GM21423 (cell line): ENCODE data around the gene GRM7.

Source experiments
- ATAC-seq: cut with Tn5 transposase; IDR thresholded peaks from one replicate; pipeline ENCODE4 v1.9.1; 2021; ENCODE audit warnings: mild to moderate bottlenecking, moderate library complexity; ENCODE audit not compliant: unreplicated experiment

The GRM7 gene

GRCh38 chr3:7759630-7760029 is 898.7 kb downstream of the GRM7 start:
- ATAC-seq, result no peak

DNA sequence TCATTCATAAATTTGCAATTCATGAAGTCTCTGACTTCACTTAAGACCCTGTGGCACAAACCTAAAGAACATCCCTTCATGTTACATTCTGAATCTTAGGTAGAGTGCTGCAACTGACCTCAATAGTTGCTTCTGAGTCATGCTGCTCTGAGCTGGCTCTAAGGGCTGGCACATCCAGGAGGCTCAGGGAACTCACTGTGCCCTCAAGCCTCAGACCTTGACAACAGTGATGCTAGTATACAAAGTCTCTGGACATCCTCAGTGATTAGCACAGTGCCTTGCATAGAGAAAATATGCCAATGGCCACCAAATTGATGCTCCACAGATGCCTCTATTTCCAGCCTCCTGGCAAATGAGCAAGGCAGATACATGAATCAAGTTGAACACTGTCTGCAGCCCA is 899.8 kb downstream of the GRM7 start:
- ATAC-seq, result no peak

DNA sequence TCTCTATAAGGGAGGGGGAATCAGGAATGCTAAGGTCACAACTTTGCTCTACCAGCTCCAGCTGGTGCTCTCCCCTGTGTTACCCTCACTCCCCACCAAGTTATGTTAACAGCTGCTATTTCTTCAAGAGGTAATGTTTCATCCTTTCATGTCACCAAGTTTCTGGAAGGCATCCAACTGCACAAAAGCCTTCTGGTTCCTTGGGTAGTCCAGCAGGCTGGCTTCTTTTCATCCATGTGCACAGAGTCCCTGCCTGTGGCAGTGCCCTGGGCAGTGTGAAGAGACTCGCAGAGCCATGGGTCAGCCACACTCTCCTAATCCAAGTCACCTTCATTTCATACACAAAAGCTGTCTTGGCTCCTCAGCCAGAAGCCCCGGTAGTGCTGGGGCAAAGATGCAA is 903.2 kb downstream of the GRM7 start:
- ATAC-seq, result no peak

- ATAC-seq, result no peak
These were observed 905.6 kb downstream of the GRM7 start for GRCh38 chr3:7766530-7766929.

DNA sequence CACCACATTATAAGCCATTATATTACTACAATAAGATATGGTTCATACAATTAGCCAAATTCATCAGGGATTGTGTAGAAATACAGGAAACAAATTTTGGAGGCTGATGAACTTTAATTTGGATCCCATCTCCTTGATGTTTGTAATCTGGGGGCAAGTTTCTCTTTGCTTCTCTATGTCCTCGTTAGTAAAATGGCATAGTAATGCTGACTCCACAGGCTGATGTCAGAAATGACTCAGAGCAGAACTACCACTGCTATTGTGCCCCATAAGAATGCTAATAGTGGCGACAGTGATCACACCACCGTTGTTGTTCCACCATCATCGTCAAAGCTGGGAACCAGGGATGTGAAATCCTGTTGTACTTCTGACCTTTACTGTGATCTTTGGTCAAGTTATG is 918.4 kb downstream of the GRM7 start:
- ATAC-seq, result no peak

DNA sequence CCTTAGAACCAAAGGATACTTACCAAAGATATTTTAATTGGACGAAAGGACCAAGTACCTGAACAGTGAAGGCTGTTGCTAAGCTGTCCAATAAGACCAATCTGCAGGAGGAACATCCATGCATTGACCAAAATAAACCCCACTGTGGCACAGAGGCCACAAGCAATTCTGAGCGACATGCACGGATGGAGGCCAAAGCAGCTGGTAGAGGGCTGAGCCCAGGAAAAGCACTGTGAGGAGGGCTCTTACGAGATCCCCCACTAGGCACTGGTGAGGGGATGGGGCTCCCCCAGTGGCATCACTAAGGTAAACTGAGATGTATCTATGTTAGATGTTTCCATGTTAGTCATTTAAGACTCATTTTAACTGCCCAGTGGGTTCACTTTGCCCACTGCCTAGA is 920.5 kb downstream of the GRM7 start:
- ATAC-seq, result no peak

DNA sequence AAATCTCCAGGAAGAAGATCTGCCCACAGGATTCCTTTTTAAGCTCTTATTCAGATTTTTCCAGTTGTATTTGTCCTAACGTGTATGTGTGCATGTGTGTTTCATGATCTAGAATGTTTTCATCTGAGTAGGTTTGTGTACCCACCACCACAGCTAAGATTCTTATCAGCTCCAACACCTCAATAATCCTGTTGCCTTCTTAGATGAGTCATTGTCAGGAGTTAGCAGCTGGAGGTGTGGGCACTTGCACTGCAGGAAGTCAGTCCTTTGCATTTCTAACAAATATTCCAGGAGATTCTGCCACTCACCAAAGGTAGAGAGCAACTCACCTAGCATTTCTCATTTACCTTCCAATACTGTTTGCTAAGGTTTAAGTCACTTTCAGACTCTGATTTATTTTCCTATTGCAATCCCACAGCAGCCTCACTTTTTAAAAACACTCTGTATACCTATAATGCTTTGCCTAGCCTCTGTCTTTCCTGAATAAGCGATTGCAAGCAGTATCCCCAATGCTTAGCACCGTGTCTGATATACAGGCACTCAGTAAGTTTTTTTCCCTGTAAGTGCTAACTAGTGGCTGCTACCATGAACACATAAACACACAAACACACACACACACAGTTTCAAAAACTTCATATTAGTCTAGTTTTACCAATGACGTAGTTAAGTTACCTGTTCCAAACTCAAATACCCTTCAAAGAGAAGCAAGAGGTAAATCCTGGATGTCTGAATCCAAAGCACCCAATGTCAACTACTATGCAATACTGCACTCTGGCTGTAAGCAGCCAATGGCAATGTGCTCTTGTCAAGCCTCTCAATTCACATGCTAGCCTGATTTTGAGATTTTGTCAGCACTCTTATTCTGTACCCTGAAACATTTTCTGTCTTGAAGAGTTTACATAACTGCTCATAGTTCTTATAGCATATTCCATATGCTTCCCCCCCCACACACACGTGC is 927.2 kb downstream of the GRM7 start:
- ATAC-seq, result no peak

DNA sequence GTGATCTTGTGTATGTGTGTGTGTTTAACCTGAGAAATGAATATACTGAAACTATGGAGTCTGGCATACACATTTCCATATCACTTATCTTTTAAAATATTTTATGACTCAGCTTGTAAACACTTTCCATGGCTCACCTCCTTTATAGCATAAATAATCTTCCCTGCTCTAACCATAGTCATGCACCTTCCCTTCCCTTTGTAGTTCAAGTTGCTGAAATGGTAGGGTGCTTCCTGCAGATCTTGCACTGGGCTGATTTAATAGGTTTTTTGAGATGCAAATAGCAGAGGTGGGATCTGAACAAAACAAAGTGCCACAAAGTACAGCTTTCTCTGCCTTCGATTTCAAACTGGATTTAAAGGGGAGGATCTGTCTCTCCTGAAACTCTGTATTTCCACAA is 928.0 kb downstream of the GRM7 start:
- no peak for ATAC-seq

GRCh38 chr3:7789324-7789723 is 928.4 kb downstream of the GRM7 start:
- ATAC-seq, result no peak

- ATAC-seq, result no peak
These were observed 929.2 kb downstream of the GRM7 start for GRCh38 chr3:7790141-7790540.
